ENCODE data around the gene C10orf105.

DNA sequence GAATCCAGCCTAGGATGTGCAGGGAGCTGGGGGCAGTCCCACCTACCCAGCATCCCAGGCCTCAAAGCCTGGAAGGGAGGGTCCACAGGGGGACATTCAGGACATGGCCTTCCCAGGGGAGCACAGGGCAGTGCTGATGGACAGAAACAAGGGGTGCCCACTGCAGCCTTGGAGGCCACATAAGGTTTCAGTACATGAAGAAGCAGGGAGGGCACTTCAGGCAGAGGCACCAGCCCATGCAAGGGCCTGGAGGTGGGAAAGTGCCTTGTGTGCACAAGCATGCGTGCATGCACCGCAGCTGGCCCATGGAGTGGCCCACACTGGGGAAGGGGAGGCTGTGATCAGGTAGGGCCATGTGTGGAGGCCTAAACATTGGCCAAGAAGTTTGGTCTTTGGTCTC, 9.1 kb downstream of the C10orf105 start:
- TF ChIP-seq CTCF (IDR thresholded peaks at IDR 0.05) (no peak), POLR2A (IDR thresholded peaks at IDR 0.05) (no peak)
